Osteoblast (primary cell): ENCODE data around the gene TSSC4. TPM values are rescaled to one million over a fixed set of nuclear protein-coding genes. Genes with fewer than 3 reads are reported as not detected.

Experiments used
- DNase-seq: peaks from one replicate; pipeline ENCODE4 v3.0.0; 2011; ENCODE audit warnings: low spot score, mixed read lengths; ENCODE audit not compliant: insufficient read length; ENCODE audit errors: missing footprints
- H2AFZ ChIP-seq: 2 replicates; pipeline ENCODE4 v1.6.0; 2011; ENCODE audit warnings: mild to moderate bottlenecking, low read length
- H3K27ac ChIP-seq: 2 replicates; pipeline ENCODE4 v1.5.1; 2011; ENCODE audit warnings: mild to moderate bottlenecking, low read depth, low read length, moderate library complexity
- H3K27me3 ChIP-seq: 2 replicates; pipeline ENCODE4 v1.6.0; 2012; ENCODE audit warnings: mild to moderate bottlenecking, control low read depth, inconsistent platforms, low read length, moderate library complexity; ENCODE audit not compliant: insufficient read depth
- H3K36me3 ChIP-seq: 2 replicates; pipeline ENCODE4 v1.5.1; 2011; ENCODE audit warnings: mild to moderate bottlenecking, low read length, control low read depth, moderate library complexity; ENCODE audit not compliant: insufficient read depth
- H3K4me1 ChIP-seq: 2 replicates; pipeline ENCODE4 v1.5.1; 2011; ENCODE audit warnings: mild to moderate bottlenecking, low read length, control low read depth, moderate library complexity; ENCODE audit not compliant: insufficient read depth
- H3K4me2 ChIP-seq: 2 replicates; pipeline ENCODE4 v1.6.0; 2011; ENCODE audit warnings: mild to moderate bottlenecking, low read length; ENCODE audit not compliant: insufficient read depth
- H3K4me3 ChIP-seq: fragments of 200-600 bp; sonication (generic); 3 replicates; pipeline ENCODE4 v1.5.1; 2012; ENCODE audit warnings: mild to moderate bottlenecking, low read length, inconsistent platforms; ENCODE audit not compliant: insufficient read depth
- H3K79me2 ChIP-seq: 2 replicates; pipeline ENCODE4 v1.6.0; 2012; ENCODE audit warnings: mild to moderate bottlenecking, low read length, control low read depth, inconsistent platforms; ENCODE audit not compliant: insufficient read depth
- H3K9me3 ChIP-seq: 2 replicates; pipeline ENCODE4 v1.5.1; 2011; ENCODE audit warnings: low read depth, low read length, control low read depth
- H4K20me1 ChIP-seq: 2 replicates; pipeline ENCODE4 v1.6.0; 2012; ENCODE audit warnings: mild to moderate bottlenecking, low read length, control low read depth; ENCODE audit not compliant: insufficient read depth
- total RNA-seq: library from RNA; depleted of rRNA; stranded (reverse); fragments of >200 nt; gene quantifications from 2 replicates; pipeline ENCODE4 v1.2.3, GENCODE V29; 2012
- TF ChIP-seq, protein P1 (sequence below): IDR thresholded peaks from 2 replicates; pipeline ENCODE4 v1.5.1; 2011; ENCODE audit warnings: mild to moderate bottlenecking, low read depth, low read length, moderate library complexity; ENCODE audit errors: extremely low read depth

Gene TSSC4
- total RNA-seq, 1 donor = 46.7 TPM

DNA sequence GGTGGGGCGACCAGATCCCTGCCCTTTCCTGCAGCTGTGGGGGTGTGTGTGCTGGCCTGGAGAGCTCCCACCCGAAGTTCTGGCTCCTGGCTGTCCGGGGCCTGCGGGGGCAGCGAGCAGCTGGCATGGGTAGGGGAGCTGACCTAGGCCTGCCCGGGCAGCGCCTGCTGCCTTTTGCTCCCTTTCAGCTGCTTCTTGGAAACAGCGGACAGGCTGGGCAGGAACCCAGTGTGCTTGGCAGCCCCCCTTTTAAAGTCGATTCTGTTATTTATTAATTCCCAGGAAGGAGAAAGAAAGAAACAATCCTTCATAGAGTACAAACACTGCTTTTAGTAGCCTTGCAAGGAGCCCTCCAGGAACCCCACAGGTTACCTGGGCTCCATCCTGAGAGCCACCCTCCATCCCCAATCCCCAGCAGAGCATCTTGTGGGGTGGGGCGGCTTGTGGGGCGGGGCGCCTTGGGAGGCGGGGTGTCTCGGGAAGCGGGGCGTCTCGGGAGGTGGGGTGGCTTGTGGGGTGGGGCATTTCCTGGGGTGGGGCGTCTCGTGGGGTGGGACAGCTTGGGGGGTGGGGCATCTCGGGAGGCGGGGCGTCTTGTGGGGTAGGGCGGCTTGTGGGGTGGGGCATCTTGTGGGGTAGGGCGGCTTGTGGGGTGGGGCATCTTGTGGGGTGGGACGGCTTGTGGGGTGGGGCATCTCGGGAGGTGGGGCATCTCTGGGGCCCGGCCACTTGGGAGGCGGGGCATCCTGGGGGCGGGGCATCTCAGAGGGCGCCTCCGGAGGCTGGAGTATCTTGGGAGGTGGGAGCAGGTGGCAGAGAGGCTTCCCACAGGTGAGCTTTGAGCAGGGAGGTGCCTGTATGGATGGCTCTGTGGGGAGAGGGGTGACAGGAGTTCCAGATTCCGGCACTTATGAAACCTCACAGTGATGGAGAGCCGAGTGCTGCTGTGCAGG, 16.4 kb upstream of the TSSC4 start:
- no peak for DNase-seq
- Histone ChIP-seq H3K4me2 (no peak overlapping the region), H4K20me1 (peaks cover 94% of the 10 kb centered on the region)

DNA sequence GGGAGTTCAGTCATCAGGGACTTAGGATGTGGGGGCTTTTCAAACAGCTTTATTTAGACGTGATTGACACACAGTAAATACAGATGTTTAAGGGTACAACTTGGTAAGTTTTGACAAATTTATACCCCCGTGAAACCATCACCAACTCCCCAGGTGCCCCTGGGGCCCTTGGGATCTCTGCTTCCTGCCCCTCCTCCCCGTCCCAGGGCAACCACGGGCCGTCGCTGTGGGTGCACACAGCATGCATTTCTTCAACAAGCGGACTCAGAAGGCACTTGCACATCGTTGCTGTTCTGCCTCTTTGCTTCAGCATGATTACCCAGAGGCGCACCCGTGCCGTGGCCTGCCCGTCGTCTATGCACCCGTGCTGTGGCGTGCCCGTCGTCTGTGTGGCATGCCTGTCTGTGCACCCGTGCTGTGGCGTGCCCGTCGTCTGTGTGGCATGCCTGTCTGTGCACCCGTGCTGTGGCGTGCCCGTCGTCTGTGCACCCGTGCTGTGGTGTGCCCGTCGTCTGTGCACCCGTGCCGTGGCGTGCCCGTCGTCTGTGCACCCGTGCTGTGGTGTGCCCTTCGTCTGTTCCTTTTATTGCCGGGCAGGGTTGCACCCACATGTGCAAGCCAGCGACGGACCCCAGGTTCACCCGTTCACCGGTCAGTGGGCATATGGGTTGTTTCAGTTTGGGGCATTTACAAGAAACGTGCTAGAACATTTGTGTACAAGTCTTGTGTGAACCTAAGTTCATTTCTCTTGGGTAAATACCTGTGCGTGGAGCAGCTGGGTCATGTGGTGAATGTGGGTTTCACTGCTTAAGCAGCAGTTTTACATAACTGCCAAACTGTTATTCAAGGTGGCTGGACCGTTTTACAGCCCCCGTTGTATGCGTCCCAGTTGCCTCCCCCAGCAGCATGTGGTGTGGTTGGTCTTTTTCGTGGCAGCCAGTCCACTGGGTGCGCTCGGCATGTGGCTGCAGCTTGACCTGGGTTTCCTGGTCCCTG, 15.1 kb upstream of the TSSC4 start:
- peaks cover 97% of the 10 kb centered on the region for H3K79me2 ChIP-seq

More for the DNA sequence above, 16.4 kb upstream of the TSSC4 start:
- no peak overlapping the region for H3K27ac ChIP-seq
- TF ChIP-seq, protein P1, sequence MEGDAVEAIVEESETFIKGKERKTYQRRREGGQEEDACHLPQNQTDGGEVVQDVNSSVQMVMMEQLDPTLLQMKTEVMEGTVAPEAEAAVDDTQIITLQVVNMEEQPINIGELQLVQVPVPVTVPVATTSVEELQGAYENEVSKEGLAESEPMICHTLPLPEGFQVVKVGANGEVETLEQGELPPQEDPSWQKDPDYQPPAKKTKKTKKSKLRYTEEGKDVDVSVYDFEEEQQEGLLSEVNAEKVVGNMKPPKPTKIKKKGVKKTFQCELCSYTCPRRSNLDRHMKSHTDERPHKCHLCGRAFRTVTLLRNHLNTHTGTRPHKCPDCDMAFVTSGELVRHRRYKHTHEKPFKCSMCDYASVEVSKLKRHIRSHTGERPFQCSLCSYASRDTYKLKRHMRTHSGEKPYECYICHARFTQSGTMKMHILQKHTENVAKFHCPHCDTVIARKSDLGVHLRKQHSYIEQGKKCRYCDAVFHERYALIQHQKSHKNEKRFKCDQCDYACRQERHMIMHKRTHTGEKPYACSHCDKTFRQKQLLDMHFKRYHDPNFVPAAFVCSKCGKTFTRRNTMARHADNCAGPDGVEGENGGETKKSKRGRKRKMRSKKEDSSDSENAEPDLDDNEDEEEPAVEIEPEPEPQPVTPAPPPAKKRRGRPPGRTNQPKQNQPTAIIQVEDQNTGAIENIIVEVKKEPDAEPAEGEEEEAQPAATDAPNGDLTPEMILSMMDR = no peak
- H3K9me3 ChIP-seq = no peaks in the 10 kb centered on the region
- H3K27me3 ChIP-seq = no peaks in the 10 kb centered on the region
- no peak overlapping the region for H3K4me3 ChIP-seq
- H2AFZ ChIP-seq = no peak overlapping the region
- H3K4me1 ChIP-seq = peaks cover 31% of the 10 kb centered on the region
- H3K79me2 ChIP-seq = peaks cover 96% of the 10 kb centered on the region
- peaks cover 3% of the 10 kb centered on the region for H3K36me3 ChIP-seq

DNA sequence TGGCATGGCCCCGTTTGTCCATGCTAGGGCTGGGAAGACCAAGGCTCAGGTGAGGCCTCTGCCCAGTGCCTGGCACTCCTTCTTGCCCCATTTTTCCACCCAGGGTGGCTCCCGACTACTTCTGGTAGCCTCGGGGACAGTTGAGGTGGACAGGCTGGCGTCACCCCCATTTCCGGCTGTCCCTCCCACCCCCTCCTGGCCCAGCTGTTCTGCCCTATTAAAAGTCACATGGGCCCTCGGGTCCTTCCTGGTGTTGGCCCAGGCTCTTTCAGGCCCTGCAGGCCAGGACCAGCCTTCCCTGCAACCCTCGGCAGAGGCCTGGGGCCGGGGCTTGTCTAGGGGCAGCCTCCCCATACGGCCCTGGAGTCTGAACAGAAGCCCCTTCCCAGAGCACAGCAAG, 14.0 kb upstream of the TSSC4 start:
- TF ChIP-seq, protein P1 = no peak
- Histone ChIP-seq H3K79me2 (peaks cover 97% of the 10 kb centered on the region), H3K27me3 (no peaks in the 10 kb centered on the region), H3K9me3 (no peaks in the 10 kb centered on the region), H3K4me3 (no peak overlapping the region), H2AFZ (no peak overlapping the region), H3K4me1 (peaks cover 20% of the 10 kb centered on the region), H3K4me2 (no peak overlapping the region), H3K36me3 (peaks cover 5% of the 10 kb centered on the region), H4K20me1 (peaks cover 94% of the 10 kb centered on the region), H3K27ac (peak overlapping the region; percentile 48)
- DNase-seq = no peak

More for the DNA sequence above, 15.1 kb upstream of the TSSC4 start:
- TF ChIP-seq, protein P1 = no peak
- no peak overlapping the region for H3K4me3 ChIP-seq
- peaks cover 23% of the 10 kb centered on the region for H3K4me1 ChIP-seq
- H4K20me1 ChIP-seq = peaks cover 96% of the 10 kb centered on the region
- no peak overlapping the region for H3K4me2 ChIP-seq
- no peaks in the 10 kb centered on the region for H3K27me3 ChIP-seq
- H3K27ac ChIP-seq = no peak overlapping the region
- no peak for DNase-seq
- H3K36me3 ChIP-seq = peaks cover 3% of the 10 kb centered on the region
- H3K9me3 ChIP-seq = no peaks in the 10 kb centered on the region
- no peak overlapping the region for H2AFZ ChIP-seq
